Stimulated activated CD8-positive, alpha-beta memory T cell treated with anti-CD3 and anti-CD28 coated beads, Interleukin-2, amount 100 ng/mL, for 48 hours (primary cell): ENCODE data around the gene ZNF598.
"Not testable (repeated sequence)": the region's sequence is repeated elsewhere in the genome, so short reads cannot be mapped to it uniquely, and the experiment has no call there.

Experiments
- DNase-seq, 2 donors: peaks; one replicate each; pipeline ENCODE4 v3.0.0-alpha.2; 2020; ENCODE audit warnings: low read depth in 2 of 2

ZNF598 gene

GRCh38 chr16:1977875-1978268 is 31.7 kb downstream of the ZNF598 start:
- DNase-seq: no peak

- no peak for DNase-seq
These were observed 32.4 kb downstream of the ZNF598 start for GRCh38 chr16:1976951-1977874.

GRCh38 chr16:1976216-1976520 is 33.5 kb downstream of the ZNF598 start:
- DNase-seq: no peak

GRCh38 chr16:1975432-1976215 is 34.0 kb downstream of the ZNF598 start:
- no peak for DNase-seq

- no peak for DNase-seq
These were observed 35.2 kb downstream of the ZNF598 start for GRCh38 chr16:1974157-1975070.

GRCh38 chr16:1973461-1974156 is 36.0 kb downstream of the ZNF598 start:
- no peak for DNase-seq

GRCh38 chr16:1972490-1972877 is 37.1 kb downstream of the ZNF598 start:
- DNase-seq: no peak

- DNase-seq: peak; percentile 93
These were observed 37.7 kb downstream of the ZNF598 start, which contains the start of gene TBL3 for GRCh38 chr16:1971796-1972489. Gene TBL3 (plus strand): TSS chr16:1972053. CDS start chr16:1972165, 112 bp downstream.

- DNase-seq: no peak
These were observed 41.3 kb downstream of the ZNF598 start for GRCh38 chr16:1968146-1968953.

GRCh38 chr16:1966460-1966859 is 43.2 kb downstream of the ZNF598 start, which contains the start of gene RNF151:
Gene RNF151 (plus strand): TSS chr16:1966856. CDS start chr16:1966882, 26 bp downstream.
- no peak for DNase-seq

- DNase-seq: no peak
These were observed 44.1 kb downstream of the ZNF598 start for GRCh38 chr16:1965396-1966001.

- DNase-seq: peak; percentile 96 to 97
These were observed 44.9 kb downstream of the ZNF598 start, which contains the start of gene RPS2 for GRCh38 chr16:1964506-1965395. Gene RPS2 (minus strand): TSS chr16:1964826. CDS start chr16:1964625, 201 bp downstream.

- no peak for DNase-seq
These were observed 45.7 kb downstream of the ZNF598 start for GRCh38 chr16:1963806-1964505.

- not testable (repeated sequence) for DNase-seq
These were observed 47.2 kb downstream of the ZNF598 start for GRCh38 chr16:1962161-1963153.

- no peak for DNase-seq
These were observed 48.0 kb downstream of the ZNF598 start for GRCh38 chr16:1961651-1962067.
